Cardiac septum (tissue), 1 donor: Measurements from ENCODE around the gene PSMA6. TPM values are rescaled to one million over a fixed set of nuclear protein-coding genes. Genes with fewer than 3 reads are reported as not detected.
A peak's percentile ranks its signal among the peaks of the same experiment; 100 is the strongest.
"Not testable (repeated sequence)": the region's sequence is repeated elsewhere in the genome, so short reads cannot be mapped to it uniquely, and the experiment has no call there.

ENCODE experiments used
- DNase-seq: peaks from one replicate; pipeline ENCODE4 v3.0.0-alpha.2; 2020; ENCODE audit warnings: low spot score
- intact Hi-C: fragments of 100-400 bp; cut with DNase I; formaldehyde crosslinking; loops from one replicate; pipeline ENCODE4 v1.14.0; 2022
- total RNA-seq: library from RNA; stranded (reverse); fragmentation: NEBNext Ultra II Directional; extraction: Animal tissue kit (Norgen Biotek cat#: 25700); gene quantifications from one replicate; pipeline ENCODE4 v1.2.1, GENCODE V29; 2021
- donor health status: DM: no; HTN: no; CAD: no.

Gene PSMA6
- total RNA-seq, 1 donor from 2014 or later, result 125 TPM

- intact Hi-C loops, result no loop called here
Observed at GRCh38 chr14:35304812-35305462, 12.8 kb downstream of the PSMA6 start.

GRCh38 chr14:35305633-35306032, 13.5 kb downstream of the PSMA6 start:
- DNase-seq, result no peak
- intact Hi-C loops, result no loop called here

More at GRCh38 chr14:35304812-35305462, 12.8 kb downstream of the PSMA6 start:
- no peak for DNase-seq

GRCh38 chr14:35306114-35306513, 13.9 kb downstream of the PSMA6 start:
- intact Hi-C loops, result no loop called here
- DNase-seq, result no peak

- DNase-seq, result no peak
- intact Hi-C loops, result no loop called here
Observed at GRCh38 chr14:35317820-35318219, 25.6 kb downstream of the PSMA6 start.

GRCh38 chr14:35319509-35319908, 27.3 kb downstream of the PSMA6 start:
- intact Hi-C loops, result no loop called here
- no peak for DNase-seq

GRCh38 chr14:35320472-35320871, 28.3 kb downstream of the PSMA6 start:
- DNase-seq, result no peak

GRCh38 chr14:35326375-35326774, 34.2 kb downstream of the PSMA6 start:
- no peak for DNase-seq
- intact Hi-C loops, result no loop called here

More at GRCh38 chr14:35320472-35320871, 28.3 kb downstream of the PSMA6 start:
- intact Hi-C loops, result no loop called here

- DNase-seq, result no peak
- intact Hi-C loops, result no loop called here
Observed at GRCh38 chr14:35331605-35332516, 39.7 kb downstream of the PSMA6 start.

GRCh38 chr14:35332517-35333263, 40.5 kb downstream of the PSMA6 start:
- no peak for DNase-seq
- intact Hi-C loops, result no loop called here

GRCh38 chr14:35333264-35333730, 41.1 kb downstream of the PSMA6 start:
- intact Hi-C loops, result no loop called here
- no peak for DNase-seq

- intact Hi-C loops, result no loop called here
Observed at GRCh38 chr14:35333797-35334743, 41.9 kb downstream of the PSMA6 start.

GRCh38 chr14:35335388-35336092, 43.4 kb downstream of the PSMA6 start:
- intact Hi-C loops, result loop anchor here (1.0 to 2.0 kb wide), 2 partner anchors 43 to 68 kb away; partner anchors contain the start of gene PSMA6
- no peak for DNase-seq

More at GRCh38 chr14:35333797-35334743, 41.9 kb downstream of the PSMA6 start:
- no peak for DNase-seq

- intact Hi-C loops, result loop anchor here (1.0 to 2.0 kb wide), 2 partner anchors 43 to 67 kb away; partner anchors contain the start of gene PSMA6
- not testable (repeated sequence) for DNase-seq
Observed at GRCh38 chr14:35336171-35336493, 44.0 kb downstream of the PSMA6 start.

GRCh38 chr14:35336494-35337268, 44.5 kb downstream of the PSMA6 start:
- intact Hi-C loops, result loop anchor here (1.0 to 2.0 kb wide), 2 partner anchors 44 to 67 kb away; partner anchors contain the start of gene PSMA6
- DNase-seq, result peak; percentile 96

- no peak for DNase-seq
- intact Hi-C loops, result loop anchor here (2.0 kb wide), 1 partner anchor 45 kb away; the partner anchor contains the start of gene PSMA6
Observed at GRCh38 chr14:35337269-35338255, 45.4 kb downstream of the PSMA6 start.
